UCSD-AML1 (cell line): ENCODE results near the gene GSTM5.
"Not testable (repeated sequence)": the region's sequence is repeated elsewhere in the genome, so short reads cannot be mapped to it uniquely, and the experiment has no call there.

Experiments
- DNase-seq: peaks from one replicate; lab custom pipeline; 2025; ENCODE audit not compliant: unreplicated experiment; lab: John Stamatoyannopoulos, UW

The GSTM5 gene

GRCh38 chr1:109760581-109761226, 48.7 kb downstream of the GSTM5 start:
- DNase-seq, result no peak

DNA sequence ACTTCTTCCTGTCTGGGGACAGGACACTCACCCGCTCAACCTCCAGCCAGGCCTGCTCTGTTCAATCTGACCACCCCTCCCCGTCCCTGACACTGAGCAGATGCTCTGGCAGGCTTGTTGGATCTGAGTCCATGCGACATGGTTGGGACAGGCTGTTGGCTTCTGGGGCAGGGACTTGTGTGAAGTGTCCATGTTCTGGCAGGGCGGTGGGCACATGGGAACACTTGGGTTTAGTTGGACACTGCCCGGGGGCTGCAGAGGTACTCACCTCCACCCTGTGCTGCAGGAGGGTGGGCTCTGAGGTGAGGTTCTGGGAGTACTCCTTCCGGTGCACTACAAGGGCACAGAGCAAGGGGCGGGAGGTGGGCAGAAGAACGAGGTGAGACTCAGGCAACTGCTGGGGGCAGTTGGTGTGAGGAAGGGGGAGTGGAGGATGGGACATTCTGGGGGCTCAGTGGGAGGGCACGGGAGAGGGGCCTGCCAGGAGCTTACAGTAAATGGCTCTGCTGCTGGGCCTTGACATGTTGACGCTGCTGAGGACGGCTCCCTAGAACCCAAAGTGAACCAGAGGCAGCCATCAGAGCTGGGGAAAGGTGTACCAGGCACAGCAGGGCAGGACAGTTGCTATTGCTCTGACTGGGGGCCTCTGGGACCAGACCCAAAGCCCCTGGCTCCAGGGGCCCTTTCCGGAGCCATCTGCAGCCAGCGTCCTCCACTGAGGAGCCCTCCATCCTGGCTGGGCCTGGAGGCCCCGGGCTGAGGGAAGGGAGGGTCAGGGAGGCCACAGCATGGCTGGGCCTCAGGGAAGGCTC, 49.4 kb downstream of the GSTM5 start:
- DNase-seq, result no peak

- no peak for DNase-seq
These were observed 50.1 kb downstream of the GSTM5 start for GRCh38 chr1:109762039-109762585.

DNA sequence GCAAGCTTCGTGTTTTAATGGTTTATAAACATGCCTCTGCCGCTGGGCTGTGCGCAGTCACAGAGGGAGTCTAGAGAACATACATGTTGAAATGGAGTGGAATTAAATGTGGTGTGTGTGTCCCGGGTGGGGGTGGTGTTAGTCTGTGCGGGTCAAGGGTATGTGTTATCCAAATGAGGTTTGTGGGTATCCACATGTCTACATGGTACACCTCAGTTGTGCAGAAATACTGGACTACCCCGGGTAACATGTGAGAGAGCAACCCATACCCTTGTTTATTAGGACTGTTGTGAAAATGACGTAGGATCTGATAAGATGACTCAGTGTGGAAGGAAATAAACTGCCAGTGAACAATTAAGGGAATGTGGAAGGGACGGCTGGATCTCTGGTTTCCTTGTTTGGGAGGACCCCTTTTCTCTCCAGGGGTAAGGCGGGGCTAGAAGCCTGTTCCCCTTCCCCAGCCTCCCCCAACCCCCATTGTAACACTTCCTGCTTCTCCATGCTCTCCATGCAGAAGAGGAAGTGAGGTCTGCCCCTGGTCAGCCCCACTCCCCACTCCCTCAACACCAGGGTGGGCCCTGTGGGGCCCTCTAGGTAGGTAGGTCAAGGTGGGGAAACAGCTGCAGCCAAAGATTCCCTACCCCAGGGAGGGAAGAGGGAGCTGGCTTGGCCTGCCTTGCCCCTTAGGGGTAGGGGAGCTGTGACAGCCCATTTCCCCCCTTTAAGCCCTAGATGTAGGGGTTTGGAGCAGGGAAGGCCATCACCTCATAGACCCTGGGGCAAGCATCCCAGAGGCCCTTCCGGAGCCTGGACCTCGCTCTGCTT, 51.0 kb downstream of the GSTM5 start:
- DNase-seq, result peak; percentile 54

- no peak for DNase-seq
These were observed 51.8 kb downstream of the GSTM5 start, which contains the start of gene EPS8L3 for GRCh38 chr1:109763646-109764415. Gene EPS8L3, minus strand, starts transcription at chr1:109763923. Its CDS starts 2,174 bp downstream, at chr1:109761749.

- DNase-seq, result no peak
These were observed 52.8 kb downstream of the GSTM5 start for GRCh38 chr1:109764561-109765482.

GRCh38 chr1:109765483-109765815, 53.4 kb downstream of the GSTM5 start:
- no peak for DNase-seq

DNA sequence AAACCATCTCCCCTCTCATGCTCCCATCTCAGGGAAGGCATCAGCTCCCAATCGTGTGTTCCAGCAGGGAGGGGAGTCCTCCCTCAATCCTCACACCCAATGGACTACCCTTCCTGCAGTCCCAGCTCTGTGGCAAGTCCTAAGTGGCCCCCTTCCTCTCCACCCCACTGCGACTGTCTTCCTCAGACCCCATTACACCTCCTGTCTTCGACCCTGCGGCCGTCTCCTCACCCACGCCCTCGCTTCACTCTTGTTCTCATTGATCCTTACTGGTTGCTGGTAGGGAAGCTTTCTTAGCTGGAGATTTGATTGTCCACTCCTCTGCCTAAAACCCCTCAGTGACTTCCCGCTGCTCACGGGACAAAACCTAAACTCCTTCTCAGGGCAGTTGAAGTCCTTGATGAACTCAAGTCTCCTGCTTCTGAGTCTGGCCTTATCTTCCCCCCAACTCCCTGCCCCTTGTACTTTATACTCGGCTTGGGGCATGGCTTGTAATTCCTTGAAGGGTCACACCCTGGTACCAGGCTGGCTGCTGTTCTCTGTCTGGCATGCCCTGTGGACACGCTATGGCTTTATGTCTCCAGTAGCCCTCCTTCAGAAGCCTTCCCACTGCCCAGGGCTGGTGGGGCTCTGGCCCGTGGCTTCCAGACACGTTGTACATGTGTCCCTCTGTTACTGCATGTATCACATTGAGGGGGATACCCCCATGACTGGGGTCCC, 54.0 kb downstream of the GSTM5 start:
- no peak for DNase-seq

DNA sequence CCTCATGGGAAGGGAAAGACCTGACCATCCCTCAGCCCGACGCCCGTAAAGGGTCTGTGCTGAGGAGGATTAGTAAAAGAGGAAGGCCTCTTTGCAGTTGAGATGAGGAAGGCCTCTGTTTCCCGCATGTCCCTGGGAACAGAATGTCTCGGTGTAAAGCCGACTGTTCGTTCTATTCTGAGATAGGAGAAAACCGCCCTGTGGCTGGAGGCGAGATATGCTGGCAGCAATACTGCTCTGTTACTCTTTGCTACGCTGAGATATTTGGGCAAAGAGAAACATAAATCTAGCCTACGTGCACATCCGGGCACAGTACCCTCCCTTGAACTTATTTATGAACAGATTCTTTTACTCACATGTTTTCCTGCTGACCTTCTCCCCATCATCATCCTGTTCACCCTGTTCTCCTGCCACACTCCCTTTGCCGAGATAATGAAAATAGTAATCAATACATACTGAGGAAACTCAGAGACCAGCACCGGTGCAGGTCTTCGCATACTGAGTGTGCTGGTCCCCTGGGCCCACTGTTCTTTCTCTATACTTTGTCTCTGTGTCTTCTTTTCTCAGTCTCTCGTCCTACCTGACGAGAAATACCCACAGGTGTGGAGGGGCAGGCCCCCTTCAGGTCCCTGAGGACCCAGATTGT, 55.1 kb downstream of the GSTM5 start:
- DNase-seq, result not testable (repeated sequence)
